Mammary epithelial cell (primary cell): Measurements from ENCODE around the gene FRAS1.

Source experiments
- EZH2 ChIP-seq: IDR thresholded peaks from 2 replicates; pipeline ENCODE4 v1.6.1; 2012; ENCODE audit warnings: low read length, inconsistent platforms, borderline replicate concordance
- TF ChIP-seq, protein P1 (sequence below), 2 donors: IDR thresholded peaks in 1 of 2; conservative IDR thresholded peaks in 1 of 2; 2 replicates each; pipeline ENCODE4 v1.5.1; 2011 to 2012; ENCODE audit warnings: inconsistent platforms in 2 of 2, low read length in 2 of 2, mild to moderate bottlenecking in 2 of 2, control low read depth in 1 of 2, low read depth in 1 of 2; ENCODE audit not compliant: insufficient read depth in 1 of 2; ENCODE audit errors: extremely low read depth in 1 of 2

GRCh38 chr4:78532046-78532445 is 474.9 kb downstream of the FRAS1 start:
- TF ChIP-seq, protein P1, sequence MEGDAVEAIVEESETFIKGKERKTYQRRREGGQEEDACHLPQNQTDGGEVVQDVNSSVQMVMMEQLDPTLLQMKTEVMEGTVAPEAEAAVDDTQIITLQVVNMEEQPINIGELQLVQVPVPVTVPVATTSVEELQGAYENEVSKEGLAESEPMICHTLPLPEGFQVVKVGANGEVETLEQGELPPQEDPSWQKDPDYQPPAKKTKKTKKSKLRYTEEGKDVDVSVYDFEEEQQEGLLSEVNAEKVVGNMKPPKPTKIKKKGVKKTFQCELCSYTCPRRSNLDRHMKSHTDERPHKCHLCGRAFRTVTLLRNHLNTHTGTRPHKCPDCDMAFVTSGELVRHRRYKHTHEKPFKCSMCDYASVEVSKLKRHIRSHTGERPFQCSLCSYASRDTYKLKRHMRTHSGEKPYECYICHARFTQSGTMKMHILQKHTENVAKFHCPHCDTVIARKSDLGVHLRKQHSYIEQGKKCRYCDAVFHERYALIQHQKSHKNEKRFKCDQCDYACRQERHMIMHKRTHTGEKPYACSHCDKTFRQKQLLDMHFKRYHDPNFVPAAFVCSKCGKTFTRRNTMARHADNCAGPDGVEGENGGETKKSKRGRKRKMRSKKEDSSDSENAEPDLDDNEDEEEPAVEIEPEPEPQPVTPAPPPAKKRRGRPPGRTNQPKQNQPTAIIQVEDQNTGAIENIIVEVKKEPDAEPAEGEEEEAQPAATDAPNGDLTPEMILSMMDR (conservative IDR thresholded peaks at IDR 0.05 in 1 of 2, IDR thresholded peaks at IDR 0.05 in 1 of 2; ENCODE audit: extremely low read depth in 1 of 2, insufficient read depth in 1 of 2, low read depth in 1 of 2, low read length in 2 of 2): no peak
- no peak for TF ChIP-seq EZH2
